ENCODE measurements around the gene GRAMD1B.

Gene GRAMD1B

DNA sequence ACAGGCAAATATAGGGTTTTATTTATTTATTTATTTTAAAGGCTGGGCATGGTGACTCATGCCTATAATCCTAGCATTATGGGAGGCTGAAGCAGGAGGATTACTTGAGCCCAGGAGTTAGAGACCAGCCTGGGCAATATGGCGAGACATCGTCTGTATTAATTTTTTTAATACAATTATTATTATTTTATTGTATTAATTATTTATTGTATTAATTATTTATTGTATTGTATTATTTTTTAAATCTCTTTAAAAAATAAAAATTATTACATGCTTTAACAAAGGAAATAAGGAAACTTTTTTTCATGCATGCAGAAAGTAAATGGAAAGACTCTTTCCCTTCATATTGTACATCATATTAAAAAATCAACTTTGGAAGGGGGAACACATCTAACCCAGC is 220.8 kb downstream of the GRAMD1B start:
- Histone ChIP-seq H3K9me3 (replicated peaks in 1 of 2; ENCODE audit: control insufficient read depth in 2 of 2, insufficient read depth in 1 of 2, low read depth in 1 of 2, low read length in 2 of 2) (no peaks in the 10 kb centered on the region), H2BK5ac (ENCODE audit: low read length) (no peak overlapping the region), H3K27ac (replicated peaks; ENCODE audit: low read length) (no peak overlapping the region), H3K23ac (ENCODE audit: low read depth, low read length, poor library complexity) (no peak overlapping the region), H2BK12ac (ENCODE audit: low read length) (no peak overlapping the region), H2BK15ac (ENCODE audit: low read length) (no peak overlapping the region), H3K79me1 (ENCODE audit: low read depth, low read length) (no peaks in the 10 kb centered on the region), H3K9ac (ENCODE audit: low read depth, low read length, poor library complexity) (no peak overlapping the region), H3K36me3 (replicated peaks in 1 of 2; ENCODE audit: control insufficient read depth in 2 of 2, insufficient read depth in 2 of 2, low read length in 2 of 2) (no peaks in the 10 kb centered on the region), H3K4me1 (ENCODE audit: control insufficient read depth in 2 of 2, insufficient read depth in 1 of 2, low read depth in 1 of 2, low read length in 2 of 2) (peaks cover 4% of the 10 kb centered on the region in 2 donors), H3K27me3 (ENCODE audit: control insufficient read depth in 3 of 3, insufficient read depth in 3 of 3, low read depth in 1 of 3, low read length in 3 of 3) (peaks cover 0 to 59% (median 19%) of the 10 kb centered on the region in 3 experiments), H3K18ac (ENCODE audit: low read length) (no peak overlapping the region), H3K4ac (ENCODE audit: low read length) (no peak overlapping the region), H2AK5ac (ENCODE audit: low read depth, low read length) (no peak overlapping the region), H3K4me3 (ENCODE audit: low read length in 2 of 2) (no peak overlapping the region), H3K4me2 (ENCODE audit: insufficient read depth, low read length, poor library complexity, severe bottlenecking) (no peak overlapping the region), H4K91ac (ENCODE audit: low read depth, low read length, poor library complexity) (no peak overlapping the region), H2BK120ac (ENCODE audit: low read depth, low read length) (no peak overlapping the region), H4K8ac (ENCODE audit: low read depth, low read length) (no peak overlapping the region), H3K14ac (ENCODE audit: low read length) (no peak overlapping the region), H2AFZ (ENCODE audit: low read length) (no peak overlapping the region)
- no CpG with 5 or more reads among the region's 2 CpGs for WGBS, 2 donors (ENCODE audit: extremely low coverage in 2 of 2, insufficient read length in 2 of 2, insufficient replicate concordance in 1 of 2)
- no peak for DNase-seq (ENCODE audit: low spot score)

DNA sequence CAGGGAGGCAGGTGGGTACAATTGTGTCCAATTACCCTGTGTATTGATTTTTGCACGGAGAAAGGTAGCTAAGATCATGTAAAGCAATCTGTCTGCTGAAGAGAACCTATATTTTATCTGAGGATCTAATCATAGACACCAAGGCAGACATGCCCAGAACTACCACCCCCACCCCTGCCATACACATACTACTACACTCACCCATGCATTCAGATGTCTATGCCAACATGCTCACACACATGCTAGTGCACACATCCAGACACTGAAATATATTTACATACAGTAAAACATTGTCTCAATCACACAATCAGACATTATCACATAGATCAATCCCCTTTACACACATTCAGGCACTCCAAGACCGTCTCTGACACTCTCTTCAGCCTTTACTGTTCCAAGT is 222.5 kb downstream of the GRAMD1B start:
- Histone ChIP-seq H3K4me3 (ENCODE audit: low read length in 2 of 2) (no peak overlapping the region), H2BK120ac (ENCODE audit: low read depth, low read length) (no peak overlapping the region), H3K36me3 (replicated peaks in 1 of 2; ENCODE audit: control insufficient read depth in 2 of 2, insufficient read depth in 2 of 2, low read length in 2 of 2) (no peaks in the 10 kb centered on the region), H3K9ac (ENCODE audit: low read depth, low read length, poor library complexity) (no peak overlapping the region), H2BK15ac (ENCODE audit: low read length) (no peak overlapping the region), H3K9me3 (replicated peaks in 1 of 2; ENCODE audit: control insufficient read depth in 2 of 2, insufficient read depth in 1 of 2, low read depth in 1 of 2, low read length in 2 of 2) (no peaks in the 10 kb centered on the region), H4K91ac (ENCODE audit: low read depth, low read length, poor library complexity) (no peak overlapping the region), H2BK12ac (ENCODE audit: low read length) (no peak overlapping the region), H3K27ac (replicated peaks; ENCODE audit: low read length) (no peak overlapping the region), H3K18ac (ENCODE audit: low read length) (no peak overlapping the region), H3K27me3 (ENCODE audit: control insufficient read depth in 3 of 3, insufficient read depth in 3 of 3, low read depth in 1 of 3, low read length in 3 of 3) (peaks cover 0 to 66% (median 19%) of the 10 kb centered on the region in 3 experiments), H3K79me1 (ENCODE audit: low read depth, low read length) (no peaks in the 10 kb centered on the region), H3K4ac (ENCODE audit: low read length) (no peak overlapping the region), H3K4me2 (ENCODE audit: insufficient read depth, low read length, poor library complexity, severe bottlenecking) (no peak overlapping the region), H3K23ac (ENCODE audit: low read depth, low read length, poor library complexity) (no peak overlapping the region), H2AFZ (ENCODE audit: low read length) (no peak overlapping the region), H3K4me1 (ENCODE audit: control insufficient read depth in 2 of 2, insufficient read depth in 1 of 2, low read depth in 1 of 2, low read length in 2 of 2) (peaks cover 4% of the 10 kb centered on the region in 2 donors), H2BK5ac (ENCODE audit: low read length) (no peak overlapping the region), H2AK5ac (ENCODE audit: low read depth, low read length) (no peak overlapping the region), H3K14ac (ENCODE audit: low read length) (no peak overlapping the region), H4K8ac (ENCODE audit: low read depth, low read length) (no peak overlapping the region)
- no peak for DNase-seq (ENCODE audit: low spot score)
- WGBS, 2 donors (ENCODE audit: extremely low coverage in 2 of 2, insufficient read length in 2 of 2, insufficient replicate concordance in 1 of 2): no CpG with 5 or more reads among the region's 2 CpGs

DNA sequence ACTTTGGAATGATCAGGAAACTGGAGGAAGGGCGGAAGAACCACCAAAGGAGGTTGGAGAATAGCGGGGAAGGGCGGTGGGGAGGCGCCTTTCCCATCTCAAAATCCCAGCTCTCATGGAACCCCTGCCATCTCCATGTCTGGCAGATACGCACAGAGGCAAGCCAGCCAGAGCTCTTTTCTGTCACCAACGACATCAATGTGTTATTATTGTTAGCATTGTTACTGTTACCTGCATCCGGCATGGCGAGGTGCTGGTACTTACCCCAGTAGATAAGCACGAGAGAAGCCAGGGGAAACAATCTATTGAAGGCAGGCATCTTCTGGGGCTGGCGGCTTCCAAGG is 223.4 kb downstream of the GRAMD1B start:
- H2BK12ac ChIP-seq (ENCODE audit: low read length): no peak overlapping the region
- no peak overlapping the region for H3K14ac ChIP-seq (ENCODE audit: low read length)
- H3K4me3 ChIP-seq (ENCODE audit: low read length in 2 of 2): no peak overlapping the region
- H3K4me2 ChIP-seq (ENCODE audit: insufficient read depth, low read length, poor library complexity, severe bottlenecking): no peak overlapping the region
- DNase-seq (ENCODE audit: low spot score): no peak
- WGBS, 2 donors (ENCODE audit: extremely low coverage in 2 of 2, insufficient read length in 2 of 2, insufficient replicate concordance in 1 of 2): no CpG with 5 or more reads among the region's 10 CpGs
- H2BK15ac ChIP-seq (ENCODE audit: low read length): no peak overlapping the region
- H4K91ac ChIP-seq (ENCODE audit: low read depth, low read length, poor library complexity): no peak overlapping the region
- no peaks in the 10 kb centered on the region for H3K9me3 ChIP-seq (replicated peaks in 1 of 2; ENCODE audit: control insufficient read depth in 2 of 2, insufficient read depth in 1 of 2, low read depth in 1 of 2, low read length in 2 of 2)
- H3K79me1 ChIP-seq (ENCODE audit: low read depth, low read length): no peaks in the 10 kb centered on the region
- no peak overlapping the region for H2BK5ac ChIP-seq (ENCODE audit: low read length)
- no peak overlapping the region for H3K18ac ChIP-seq (ENCODE audit: low read length)
- no peak overlapping the region for H4K8ac ChIP-seq (ENCODE audit: low read depth, low read length)
- H3K27ac ChIP-seq (replicated peaks; ENCODE audit: low read length): no peak overlapping the region
- H3K9ac ChIP-seq (ENCODE audit: low read depth, low read length, poor library complexity): no peak overlapping the region
- peaks cover 0 to 69% (median 19%) of the 10 kb centered on the region in 3 experiments for H3K27me3 ChIP-seq (ENCODE audit: control insufficient read depth in 3 of 3, insufficient read depth in 3 of 3, low read depth in 1 of 3, low read length in 3 of 3)
- H2AK5ac ChIP-seq (ENCODE audit: low read depth, low read length): no peak overlapping the region
- H3K4ac ChIP-seq (ENCODE audit: low read length): no peak overlapping the region
- H3K23ac ChIP-seq (ENCODE audit: low read depth, low read length, poor library complexity): no peak overlapping the region
- H2AFZ ChIP-seq (ENCODE audit: low read length): peak overlapping the region; percentile 98
- H3K4me1 ChIP-seq (ENCODE audit: control insufficient read depth in 2 of 2, insufficient read depth in 1 of 2, low read depth in 1 of 2, low read length in 2 of 2): peaks cover 4% of the 10 kb centered on the region in 2 donors
- H3K36me3 ChIP-seq (replicated peaks in 1 of 2; ENCODE audit: control insufficient read depth in 2 of 2, insufficient read depth in 2 of 2, low read length in 2 of 2): no peaks in the 10 kb centered on the region
- no peak overlapping the region for H2BK120ac ChIP-seq (ENCODE audit: low read depth, low read length)

DNA sequence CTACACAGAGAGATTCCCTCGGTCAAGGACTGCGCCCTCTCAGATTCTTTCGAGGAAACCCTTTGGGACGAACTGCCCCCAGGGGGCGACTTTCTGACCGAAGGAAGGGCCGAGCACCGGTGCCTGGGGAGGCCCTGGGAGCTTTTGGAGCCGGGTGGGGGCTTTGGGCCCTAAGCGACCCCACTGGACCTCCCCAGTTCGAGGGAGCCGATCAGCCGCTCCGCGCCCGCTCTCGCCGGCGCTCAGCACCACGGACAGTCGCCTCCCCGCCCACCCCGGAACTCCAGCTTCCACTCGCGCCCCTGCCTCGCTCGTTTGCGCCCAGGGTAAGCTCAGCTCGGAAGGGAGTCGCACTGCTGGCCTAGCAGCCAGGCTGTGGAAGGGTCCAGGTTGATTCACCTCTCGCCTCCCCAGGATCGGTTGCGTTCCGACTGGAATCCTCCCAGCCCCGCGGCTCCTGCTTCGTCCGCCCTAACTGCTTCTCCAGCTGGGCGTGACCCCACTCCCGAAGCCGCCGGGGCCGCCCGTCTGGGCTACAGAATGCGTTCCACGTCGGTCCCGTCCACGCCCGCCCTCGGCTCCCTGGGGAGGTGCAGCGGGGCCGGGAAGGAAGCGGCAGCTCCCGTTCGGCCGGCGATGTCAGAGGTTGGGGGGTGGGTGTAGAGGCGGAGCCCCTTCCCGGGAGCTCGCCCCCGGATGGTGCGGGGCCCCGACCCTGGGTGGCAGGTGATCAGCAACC is 223.9 kb downstream of the GRAMD1B start:
- no peak overlapping the region for H4K91ac ChIP-seq (ENCODE audit: low read depth, low read length, poor library complexity)
- no peak overlapping the region for H3K27ac ChIP-seq (replicated peaks; ENCODE audit: low read length)
- no peak overlapping the region for H2AK5ac ChIP-seq (ENCODE audit: low read depth, low read length)
- peak overlapping the region; percentile 76 for H3K23ac ChIP-seq (ENCODE audit: low read depth, low read length, poor library complexity)
- no peak overlapping the region for H2BK15ac ChIP-seq (ENCODE audit: low read length)
- H3K18ac ChIP-seq (ENCODE audit: low read length): peak overlapping the region; percentile 71
- no peak overlapping the region for H3K4ac ChIP-seq (ENCODE audit: low read length)
- H2AFZ ChIP-seq (ENCODE audit: low read length): peak overlapping the region; percentile 98
- H3K79me1 ChIP-seq (ENCODE audit: low read depth, low read length): no peaks in the 10 kb centered on the region
- no peak overlapping the region for H2BK120ac ChIP-seq (ENCODE audit: low read depth, low read length)
- peaks cover 0 to 68% (median 19%) of the 10 kb centered on the region in 3 experiments for H3K27me3 ChIP-seq (ENCODE audit: control insufficient read depth in 3 of 3, insufficient read depth in 3 of 3, low read depth in 1 of 3, low read length in 3 of 3)
- no peak overlapping the region for H2BK5ac ChIP-seq (ENCODE audit: low read length)
- peak; percentile 67 for DNase-seq (ENCODE audit: low spot score)
- peaks cover 3 to 4% of the 10 kb centered on the region in 2 donors for H3K4me1 ChIP-seq (ENCODE audit: control insufficient read depth in 2 of 2, insufficient read depth in 1 of 2, low read depth in 1 of 2, low read length in 2 of 2)
- peak overlapping the region; percentile 61 to 80 for H3K4me3 ChIP-seq (ENCODE audit: low read length in 2 of 2)
- no peaks in the 10 kb centered on the region for H3K9me3 ChIP-seq (replicated peaks in 1 of 2; ENCODE audit: control insufficient read depth in 2 of 2, insufficient read depth in 1 of 2, low read depth in 1 of 2, low read length in 2 of 2)
- H3K9ac ChIP-seq (ENCODE audit: low read depth, low read length, poor library complexity): peak overlapping the region; percentile 78
- H2BK12ac ChIP-seq (ENCODE audit: low read length): peak overlapping the region; percentile 32
- H4K8ac ChIP-seq (ENCODE audit: low read depth, low read length): no peak overlapping the region
- H3K36me3 ChIP-seq (replicated peaks in 1 of 2; ENCODE audit: control insufficient read depth in 2 of 2, insufficient read depth in 2 of 2, low read length in 2 of 2): no peaks in the 10 kb centered on the region
- WGBS, 2 donors (ENCODE audit: extremely low coverage in 2 of 2, insufficient read length in 2 of 2, insufficient replicate concordance in 1 of 2): no CpG with 5 or more reads among the region's 64 CpGs
- H3K14ac ChIP-seq (ENCODE audit: low read length): no peak overlapping the region
- H3K4me2 ChIP-seq (ENCODE audit: insufficient read depth, low read length, poor library complexity, severe bottlenecking): peak overlapping the region; percentile 100
